Right atrium auricular region (tissue), 2 donors: ENCODE results near the gene CNOT6. TPM values are rescaled to one million over a fixed set of nuclear protein-coding genes. Genes with fewer than 3 reads are reported as not detected.

Experiments used
- DNase-seq: peaks from one replicate; pipeline ENCODE4 v3.0.0-alpha.2; 2019; ENCODE audit warnings: low spot score
- H3K27ac ChIP-seq, 2 donors: fragments of 200-600 bp; sonication (generic); 1 replicate in 1 of 2; 2 replicates in 1 of 2; pipeline ENCODE4 v1.5.1; 2016 to 2019
- H3K27me3 ChIP-seq, 2 donors: fragments of 200-600 bp; sonication (generic); one replicate each; pipeline versions ENCODE4 v1.5.1 to v1.6.0; 2017 to 2019
- H3K36me3 ChIP-seq: fragments of 200-600 bp; sonication (generic); one replicate; pipeline ENCODE4 v1.5.1; 2016
- H3K4me1 ChIP-seq, 2 donors: fragments of 200-600 bp; sonication (generic); one replicate each; pipeline versions ENCODE4 v1.5.1 to v1.6.0; 2017 to 2019
- H3K4me3 ChIP-seq, 2 donors: fragments of 200-600 bp; sonication (generic); 1 replicate in 1 of 2; 2 replicates in 1 of 2; pipeline ENCODE4 v1.5.1; 2017 to 2019; ENCODE audit warnings: mild to moderate bottlenecking in 1 of 2, moderate library complexity in 1 of 2
- H3K9me3 ChIP-seq, 2 donors: fragments of 200-600 bp; sonication (generic); one replicate each; pipeline ENCODE4 v1.5.1; 2019
- CTCF ChIP-seq, 2 donors: fragments of 200-600 bp; sonication (generic); IDR thresholded peaks; one replicate each; pipeline ENCODE4 v1.5.1; 2019; ENCODE audit warnings: antibody characterized with exemption in 2 of 2
- total RNA-seq, 2 donors: library from RNA; depleted of rRNA; stranded (reverse); fragments of >200 nt; gene quantifications; one replicate each; pipeline ENCODE4 v1.1.0, GENCODE V29; 2016

The CNOT6 gene
- total RNA-seq, 2 donors from 2014 or later, result 7.2 to 7.7 TPM

- H3K36me3 ChIP-seq, result no peaks in the 10 kb centered on the region
- no peak overlapping the region for H3K4me3 ChIP-seq
- no peak overlapping the region for H3K27ac ChIP-seq
- H3K9me3 ChIP-seq, result no peaks in the 10 kb centered on the region
- DNase-seq, result no peak
- no peaks in the 10 kb centered on the region for H3K27me3 ChIP-seq
- peak in 1 of 2 donors; percentile 5 for TF ChIP-seq CTCF (IDR thresholded peaks at IDR 0.05)
- H3K4me1 ChIP-seq, result no peaks in the 10 kb centered on the region
These were observed 112.1 kb downstream of the CNOT6 start for GRCh38 chr5:180606215-180606785.

DNA sequence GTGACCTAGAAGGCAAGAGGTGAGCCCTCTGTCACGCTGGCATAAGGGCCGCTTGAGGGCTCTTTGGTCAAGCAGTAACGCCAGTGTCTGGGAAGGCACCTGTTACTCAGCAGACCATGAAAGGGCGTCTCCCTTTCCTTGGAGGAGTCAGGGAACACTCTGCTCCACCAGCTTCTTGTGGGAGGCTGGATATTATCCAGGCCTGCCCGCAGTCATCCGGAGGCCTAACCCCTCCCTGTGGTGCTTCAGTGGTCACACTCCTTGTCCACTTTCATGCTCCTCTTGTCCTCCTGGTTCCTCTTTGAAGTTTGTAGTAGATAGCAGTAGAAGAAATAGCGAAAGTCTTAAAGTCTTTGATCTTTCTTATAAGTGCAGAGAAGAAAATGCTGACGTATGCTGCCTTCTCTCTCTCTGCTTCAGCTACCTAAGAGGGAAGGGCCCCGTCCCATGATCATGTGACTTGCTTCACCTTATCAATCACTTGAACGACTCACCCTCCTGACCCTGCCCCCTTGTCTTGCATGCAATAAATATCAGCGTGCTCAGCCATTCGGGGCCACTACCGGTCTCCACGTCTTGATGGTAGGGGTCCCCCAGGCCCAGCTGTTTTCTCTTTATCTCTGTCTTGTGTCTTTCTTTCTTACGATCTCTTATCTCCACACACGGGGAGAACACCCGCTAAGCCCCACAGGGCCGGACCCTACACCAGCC is 113.8 kb downstream of the CNOT6 start:
- DNase-seq, result no peak
- Histone ChIP-seq H3K4me3 (no peak overlapping the region), H3K36me3 (no peaks in the 10 kb centered on the region)

DNA sequence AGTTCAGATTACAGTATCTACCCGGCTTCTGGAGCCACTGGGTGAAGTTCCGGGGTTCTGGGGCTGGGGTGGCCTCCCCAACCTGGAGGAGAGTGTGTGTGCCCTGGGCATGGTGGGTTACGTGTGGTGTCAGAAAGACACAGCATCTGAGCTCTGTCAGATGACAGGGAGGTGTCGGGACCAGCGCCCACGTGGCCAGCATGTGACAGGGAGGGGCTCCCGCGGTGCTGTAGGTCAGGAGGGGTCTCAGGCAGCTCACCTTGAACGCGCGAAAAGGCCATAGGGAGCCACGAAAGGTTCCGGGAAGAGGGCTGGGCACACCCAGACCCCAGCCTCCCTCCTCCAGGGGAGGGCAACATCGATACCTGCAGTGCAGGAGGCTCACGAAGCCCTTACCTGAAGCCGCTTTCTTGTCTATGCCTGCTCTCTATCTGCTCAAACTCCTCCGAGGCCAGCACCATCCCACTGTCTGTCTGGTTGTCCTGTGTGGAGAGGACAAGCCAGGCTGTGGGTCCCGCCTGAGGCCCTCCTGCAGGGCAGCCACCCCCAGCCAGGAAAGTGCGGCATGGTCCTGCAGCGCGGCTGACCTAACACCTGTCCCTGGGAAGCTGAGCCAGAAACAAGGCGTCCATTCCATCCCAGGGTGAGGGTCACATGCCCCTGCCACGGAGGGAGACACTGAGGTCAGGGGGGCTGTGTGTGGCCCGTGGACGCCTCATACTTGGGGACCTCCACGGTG is 114.6 kb downstream of the CNOT6 start:
- Histone ChIP-seq H3K27ac (no peak overlapping the region), H3K9me3 (no peaks in the 10 kb centered on the region), H3K36me3 (no peaks in the 10 kb centered on the region), H3K27me3 (no peaks in the 10 kb centered on the region), H3K4me3 (no peak overlapping the region), H3K4me1 (no peaks in the 10 kb centered on the region)
- no peak for TF ChIP-seq CTCF (IDR thresholded peaks at IDR 0.05)
- no peak for DNase-seq

More for the DNA sequence above, 113.8 kb downstream of the CNOT6 start:
- H3K27ac ChIP-seq, result no peak overlapping the region
- no peaks in the 10 kb centered on the region for H3K27me3 ChIP-seq
- no peak for TF ChIP-seq CTCF (IDR thresholded peaks at IDR 0.05)
- no peaks in the 10 kb centered on the region for H3K4me1 ChIP-seq
- no peaks in the 10 kb centered on the region for H3K9me3 ChIP-seq

DNA sequence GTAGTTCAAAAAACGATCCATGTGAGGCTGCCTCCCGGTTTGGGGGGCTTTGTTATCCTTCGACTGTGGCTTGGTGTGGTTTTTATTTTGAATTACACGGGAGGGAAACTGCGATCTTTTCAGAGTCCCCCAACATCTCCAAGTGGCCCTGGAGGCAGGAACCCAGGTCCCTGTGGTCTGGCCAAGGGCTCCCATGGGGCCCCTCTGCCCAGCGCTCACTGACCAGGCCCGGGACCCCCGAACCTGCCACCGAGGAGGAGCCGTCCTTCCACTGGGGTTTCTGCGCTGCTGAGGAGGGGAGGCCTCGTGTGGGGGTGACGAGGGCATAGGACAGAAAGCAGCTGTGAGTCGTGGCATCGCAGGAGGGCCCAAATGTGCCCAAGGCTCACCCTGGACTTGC is 115.2 kb downstream of the CNOT6 start:
- no peak for DNase-seq

More for the DNA sequence above, 115.2 kb downstream of the CNOT6 start:
- H3K27ac ChIP-seq, result no peak overlapping the region
- no peak for TF ChIP-seq CTCF (IDR thresholded peaks at IDR 0.05)
- H3K4me1 ChIP-seq, result no peaks in the 10 kb centered on the region
- no peaks in the 10 kb centered on the region for H3K36me3 ChIP-seq
- H3K27me3 ChIP-seq, result no peaks in the 10 kb centered on the region
- no peak overlapping the region for H3K4me3 ChIP-seq
- no peaks in the 10 kb centered on the region for H3K9me3 ChIP-seq
